K562 (cell line): Measurements from ENCODE around the gene EYA2.

Source experiments
- EZH2 ChIP-seq: IDR thresholded peaks from 2 replicates; pipeline ENCODE4 v1.6.1; 2012; ENCODE audit warnings: low read depth, mild to moderate bottlenecking, inconsistent platforms, low read length, borderline replicate concordance
- KDM4B ChIP-seq, 2 experiments: fragments of 450-650 bp in 1 of 2; sonication (generic) in 1 of 2; IDR thresholded peaks; 2 replicates each; pipeline ENCODE4 v1.6.1; 2016 to 2017; ENCODE audit warnings: borderline replicate concordance in 2 of 2, antibody characterized with exemption in 1 of 2, low read depth in 1 of 2, mild to moderate bottlenecking in 1 of 2
- SRF ChIP-seq, 2 experiments: fragments of 250-450, 450-650 bp in 1 of 2; sonication (Bioruptor Pico) in 1 of 2; sonication (generic) in 1 of 2; formaldehyde crosslinking; IDR thresholded peaks; 2 replicates each; pipeline versions ENCODE4 v1.5.0 to v1.5.1; 2020 to 2022; ENCODE audit warnings: mild to moderate bottlenecking in 1 of 2, missing genetic modification reagents in 1 of 2
- YY1 ChIP-seq, 3 experiments: IDR thresholded peaks; 2 replicates each; pipeline ENCODE4 v1.6.1; 2011; ENCODE audit warnings: low read length in 2 of 3, mild to moderate bottlenecking in 2 of 3, moderate library complexity in 2 of 3, borderline replicate concordance in 1 of 3, control low read depth in 1 of 3, low read depth in 1 of 3; ENCODE audit not compliant: insufficient read depth in 3 of 3, insufficient replicate concordance in 2 of 3, control insufficient read depth in 1 of 3, insufficient read length in 1 of 3; ENCODE audit errors: extremely low read depth in 1 of 3

DNA sequence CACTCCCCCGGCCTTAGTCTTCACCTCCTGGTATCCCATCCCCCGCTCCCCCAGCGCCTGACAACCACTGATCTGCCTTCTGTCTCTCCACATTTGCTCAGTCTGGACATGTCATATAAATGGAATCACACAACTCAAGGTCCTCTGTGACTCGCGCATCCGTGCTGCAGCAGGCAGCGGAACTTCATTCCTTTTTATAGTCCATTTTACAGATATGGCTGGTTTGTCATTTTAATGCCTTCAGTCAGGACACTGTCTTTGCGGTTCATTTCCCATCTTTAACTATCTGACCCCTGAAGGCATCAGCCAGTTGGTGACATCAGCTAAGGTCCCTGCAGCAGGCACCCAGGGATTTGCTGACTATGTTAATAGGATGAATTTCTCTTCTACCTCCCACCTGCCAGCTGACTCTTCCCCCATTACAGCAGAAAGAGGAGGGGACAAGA lies 336.2 kb downstream of the EYA2 start:
- TF ChIP-seq SRF (CRISPR knock-in tag; IDR thresholded peaks at IDR 0.05) (no peak), EZH2 (no peak), KDM4B (IDR thresholded peaks at IDR 0.05; ENCODE audit: borderline replicate concordance in 2 of 2, low read depth in 1 of 2) (no peak), YY1 (IDR thresholded peaks at IDR 0.05; ENCODE audit: borderline replicate concordance in 1 of 3, control insufficient read depth in 1 of 3, extremely low read depth in 1 of 3, insufficient read depth in 3 of 3, insufficient read length in 1 of 3, insufficient replicate concordance in 2 of 3, low read depth in 1 of 3, low read length in 2 of 3) (no peak)
